Fibroblast of villous mesenchyme (primary cell): ENCODE results near the gene ZGLP1. TPM values are rescaled to one million over a fixed set of nuclear protein-coding genes. Genes with fewer than 3 reads are reported as not detected.
A peak's percentile ranks its signal among the peaks of the same experiment; 100 is the strongest.
"Not testable (repeated sequence)": the region's sequence is repeated elsewhere in the genome, so short reads cannot be mapped to it uniquely, and the experiment has no call there.

ENCODE experiments used
- DNase-seq: peaks from one replicate; pipeline ENCODE4 v3.0.0-alpha.2; 2010; ENCODE audit warnings: low read depth
- H3K4me3 ChIP-seq: 2 replicates; pipeline ENCODE4 v1.5.1; 2011; ENCODE audit warnings: low read depth, mild to moderate bottlenecking, low read length
- CTCF ChIP-seq: IDR thresholded peaks from 2 replicates; pipeline ENCODE4 v1.5.1; 2012; ENCODE audit warnings: low read depth, mild to moderate bottlenecking, low read length; ENCODE audit not compliant: insufficient read depth
- total RNA-seq: library from RNA; depleted of rRNA; stranded (reverse); fragments of >200 nt; gene quantifications from 2 replicates; pipeline ENCODE4 v1.2.3, GENCODE V29; 2012

The ZGLP1 gene
- total RNA-seq, 1 donor: 0.43 TPM

- no peak for DNase-seq
- no peak for TF ChIP-seq CTCF
These were observed 30.4 kb upstream of the ZGLP1 start for GRCh38 chr19:10339977-10340376.

GRCh38 chr19:10339380-10339960 is 29.9 kb upstream of the ZGLP1 start, which contains the start of gene ICAM3:
ICAM3 (minus strand) TSS chr19:10339624; CDS start chr19:10339614, 10 bp downstream.
- no peak for TF ChIP-seq CTCF
- DNase-seq: no peak
- H3K4me3 ChIP-seq: no peak within 1 kb of the TSS

More at GRCh38 chr19:10339977-10340376, 30.4 kb upstream of the ZGLP1 start:
- no peak overlapping the region for H3K4me3 ChIP-seq

- H3K4me3 ChIP-seq: no peak overlapping the region
- no peak for DNase-seq
- TF ChIP-seq CTCF: no peak
These were observed 29.3 kb upstream of the ZGLP1 start for GRCh38 chr19:10338940-10339339.

GRCh38 chr19:10336725-10337124 is 27.1 kb upstream of the ZGLP1 start:
- not testable (repeated sequence) for H3K4me3 ChIP-seq, DNase-seq

GRCh38 chr19:10335352-10335985 is 25.9 kb upstream of the ZGLP1 start:
- no peak for TF ChIP-seq CTCF
- DNase-seq: no peak
- peak overlapping the region; percentile 91 for H3K4me3 ChIP-seq

- peak; percentile 27 for TF ChIP-seq CTCF
- peak overlapping the region; percentile 91 for H3K4me3 ChIP-seq
- peak; percentile 98 for DNase-seq
These were observed 25.2 kb upstream of the ZGLP1 start for GRCh38 chr19:10334588-10335351.
